Activated T-cell treated with anti-CD3 and anti-CD28 coated beads for 4 hours (primary cell): ENCODE results near the gene TENM4.
"Not testable (repeated sequence)": the region's sequence is repeated elsewhere in the genome, so short reads cannot be mapped to it uniquely, and the experiment has no call there.

Experiments used
- DNase-seq: peaks from one replicate; pipeline ENCODE4 v3.0.0-alpha.2; 2020

TENM4 gene

GRCh38 chr11:78990261-78990660, 450.6 kb downstream of the TENM4 start:
- DNase-seq: no peak

GRCh38 chr11:78987748-78988147, 453.1 kb downstream of the TENM4 start:
- DNase-seq: no peak

DNA sequence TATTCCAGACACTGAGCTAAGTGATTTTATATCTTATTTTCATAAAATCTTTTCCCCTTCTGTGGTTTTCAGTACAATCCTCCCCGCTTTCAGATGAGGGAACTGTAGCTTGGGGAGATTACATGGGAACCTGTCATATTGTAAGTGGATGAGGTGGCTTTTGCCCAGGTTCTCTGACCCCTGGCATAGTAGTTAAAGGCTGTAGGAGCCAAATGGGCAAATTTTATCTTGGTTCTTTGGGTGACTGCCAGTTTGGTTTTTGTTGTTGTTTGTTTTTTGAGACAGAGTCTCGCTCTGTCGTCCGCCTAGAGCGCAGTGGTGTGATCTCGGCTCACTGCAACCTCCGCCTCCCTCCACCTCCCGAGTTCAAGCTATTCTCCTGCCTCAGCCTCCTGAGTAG, 454.5 kb downstream of the TENM4 start:
- DNase-seq: no peak

DNA sequence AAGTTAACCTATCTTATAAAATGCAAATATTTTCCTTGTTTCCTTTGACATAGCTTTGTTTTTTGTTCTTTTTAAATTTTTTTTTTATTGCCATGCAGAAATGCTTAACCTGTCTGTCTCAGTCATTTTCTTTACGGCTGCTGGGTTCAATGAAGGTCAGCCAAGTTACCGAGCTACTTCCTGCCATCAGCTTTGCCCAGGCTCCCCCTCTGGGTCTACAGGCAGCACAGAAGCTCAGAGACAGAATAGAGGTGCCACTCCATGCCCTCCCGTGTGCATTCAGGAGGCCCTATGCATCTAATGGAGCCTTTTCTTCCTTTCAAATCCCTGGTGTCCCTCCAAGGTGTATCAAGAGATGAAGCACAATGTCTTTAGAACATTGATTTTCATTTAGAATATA, 455.2 kb downstream of the TENM4 start:
- no peak for DNase-seq

DNA sequence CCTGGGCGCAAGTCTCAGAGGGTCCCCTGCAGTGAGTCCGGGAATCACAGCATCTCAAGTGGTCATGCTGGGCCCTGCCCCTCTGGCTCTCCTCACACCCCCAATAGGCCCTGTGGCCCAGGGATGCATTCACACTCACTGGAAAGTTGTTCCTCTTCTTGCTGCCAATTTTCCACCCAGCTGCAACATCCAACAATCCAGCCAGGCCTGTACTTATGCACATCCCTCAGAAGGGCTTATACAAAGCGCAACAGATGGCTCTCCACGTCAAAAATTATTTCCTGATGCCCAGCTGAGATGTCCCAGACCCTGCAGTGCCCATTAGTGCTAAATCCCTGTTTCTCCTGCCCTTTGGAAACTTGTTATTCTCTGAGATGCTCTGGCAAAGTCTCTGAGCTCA, 458.4 kb downstream of the TENM4 start:
- DNase-seq: no peak

DNA sequence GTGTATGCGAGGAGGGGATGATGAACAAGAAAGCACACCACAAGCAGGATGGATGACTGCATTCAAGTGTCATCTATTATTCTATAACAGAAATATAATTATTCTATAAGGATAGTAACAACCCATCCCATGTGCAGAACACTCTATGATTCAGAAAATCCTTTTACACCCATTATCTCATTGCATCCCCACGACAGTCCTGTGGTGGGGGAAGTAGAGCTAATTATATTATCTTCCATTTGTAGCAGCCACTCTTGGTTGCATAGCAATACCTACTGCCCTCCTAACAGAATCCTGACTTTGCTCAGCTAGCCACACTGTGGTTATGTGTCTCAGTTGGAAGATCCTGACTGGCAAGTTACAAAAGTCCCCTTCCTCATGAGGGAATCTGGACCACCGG, 459.7 kb downstream of the TENM4 start:
- no peak for DNase-seq

GRCh38 chr11:78978831-78979230, 462.0 kb downstream of the TENM4 start:
- no peak for DNase-seq

DNA sequence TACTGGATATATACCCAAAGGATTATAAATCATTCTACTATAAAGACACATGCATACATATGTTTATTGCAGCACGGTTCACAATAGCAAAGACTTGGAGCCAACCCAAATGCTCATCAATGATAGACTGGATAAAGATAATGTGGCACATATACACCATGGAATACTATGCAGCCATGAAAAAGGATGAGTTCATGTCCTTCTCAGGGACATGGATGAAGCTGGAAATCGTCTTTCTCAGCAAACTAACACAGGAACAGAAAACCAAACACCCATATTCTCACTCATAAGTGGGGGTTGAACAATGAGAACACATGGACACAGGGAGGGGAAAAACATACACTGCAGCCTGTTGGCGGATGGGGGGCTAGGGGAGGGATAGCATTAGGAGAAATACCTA, 463.0 kb downstream of the TENM4 start:
- DNase-seq: not testable (repeated sequence)

DNA sequence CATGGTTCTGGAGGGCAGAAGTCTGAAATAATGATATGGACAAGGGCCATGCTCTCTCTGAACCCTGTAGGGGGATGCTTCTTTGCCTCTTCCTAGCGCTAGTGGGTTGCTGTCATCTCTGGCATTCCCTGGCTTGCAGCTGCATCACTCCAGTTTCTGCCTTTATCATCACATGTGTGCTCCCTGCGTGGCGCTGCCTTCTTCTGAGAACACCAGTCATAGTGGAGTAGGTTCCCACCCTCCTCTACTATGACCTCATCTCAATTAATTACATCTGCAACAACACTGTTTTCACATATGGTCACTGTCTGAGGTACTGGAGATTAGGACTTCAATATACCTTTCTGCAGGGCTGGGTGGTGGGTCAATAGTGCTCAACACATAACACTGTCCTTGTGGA, 463.8 kb downstream of the TENM4 start:
- DNase-seq: no peak

DNA sequence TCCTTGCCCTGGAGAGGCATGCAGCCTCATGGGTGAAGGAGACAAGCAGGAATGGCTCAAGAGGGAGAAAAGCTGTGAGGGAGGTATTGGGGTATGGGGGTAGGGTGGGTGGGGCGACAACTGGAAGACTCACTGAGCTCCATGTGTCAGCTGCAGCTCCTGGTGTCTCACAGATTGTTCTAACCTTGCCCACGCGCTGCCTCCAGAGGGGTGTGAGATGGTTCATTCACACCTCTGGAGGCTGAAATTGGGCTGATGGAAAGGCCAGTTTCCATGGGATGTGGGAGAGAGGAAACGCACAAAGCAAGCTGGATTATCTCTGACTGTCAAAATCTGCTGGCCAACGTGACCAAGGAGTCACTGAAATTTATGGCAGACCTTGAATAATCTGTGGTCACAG, 465.7 kb downstream of the TENM4 start:
- no peak for DNase-seq

GRCh38 chr11:78973876-78974275, 467.0 kb downstream of the TENM4 start:
- DNase-seq: no peak

DNA sequence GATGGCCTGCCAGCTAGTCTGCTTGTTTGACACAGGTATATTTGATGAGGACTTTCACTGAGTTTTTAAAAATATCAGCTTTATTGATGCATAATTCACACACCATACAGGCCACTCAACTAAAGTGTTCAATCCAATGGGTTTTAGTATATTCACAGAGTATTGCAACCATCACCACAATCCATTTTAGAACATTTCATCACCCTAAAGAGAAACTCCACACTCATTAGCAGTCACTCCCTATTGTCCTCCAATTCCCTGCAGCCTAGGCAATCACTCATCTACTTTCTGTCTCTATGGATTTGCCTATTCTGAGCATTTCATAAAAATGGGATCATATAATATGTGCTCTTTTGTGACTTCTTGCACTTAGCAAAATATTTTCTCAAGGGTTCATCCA, 468.2 kb downstream of the TENM4 start:
- no peak for DNase-seq

GRCh38 chr11:78972177-78972576, 468.7 kb downstream of the TENM4 start:
- no peak for DNase-seq

- no peak for DNase-seq
Measured at GRCh38 chr11:78967811-78968210, 473.0 kb downstream of the TENM4 start.

- DNase-seq: no peak
Measured at GRCh38 chr11:78965432-78965831, 475.4 kb downstream of the TENM4 start.

- DNase-seq: no peak
Measured at GRCh38 chr11:78961937-78962701, 478.7 kb downstream of the TENM4 start.

DNA sequence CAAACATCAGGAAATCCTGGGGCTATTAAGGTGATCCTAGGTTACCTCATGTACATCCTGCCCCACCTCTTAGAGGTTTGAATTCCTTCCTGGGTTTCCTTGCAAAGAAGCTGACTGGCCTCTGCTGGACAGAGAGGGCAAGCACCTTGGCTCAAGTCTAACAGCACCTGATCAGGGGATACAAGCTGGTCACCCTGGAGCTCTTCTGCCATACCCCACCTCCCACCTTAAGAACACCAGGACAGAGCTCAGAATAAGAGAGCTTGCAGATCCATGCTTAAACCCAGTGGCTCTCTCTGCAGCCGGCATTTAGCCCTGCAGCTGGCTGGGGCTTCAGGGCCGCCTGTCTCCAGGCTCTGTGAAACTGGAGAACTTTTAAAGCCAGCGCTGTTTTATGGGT, 479.6 kb downstream of the TENM4 start:
- no peak for DNase-seq

- no peak for DNase-seq
Measured at GRCh38 chr11:78958444-78958843, 482.4 kb downstream of the TENM4 start.

- DNase-seq: no peak
Measured at GRCh38 chr11:78957476-78958245, 483.2 kb downstream of the TENM4 start.

GRCh38 chr11:78954696-78955095, 486.1 kb downstream of the TENM4 start:
- DNase-seq: no peak

GRCh38 chr11:78954261-78954660, 486.6 kb downstream of the TENM4 start:
- DNase-seq: no peak

- DNase-seq: no peak
Measured at GRCh38 chr11:78952890-78953289, 487.9 kb downstream of the TENM4 start.

- no peak for DNase-seq
Measured at GRCh38 chr11:78952175-78952574, 488.7 kb downstream of the TENM4 start.

GRCh38 chr11:78949976-78950690, 490.7 kb downstream of the TENM4 start:
- DNase-seq: no peak
